HG02610 (cell line): ENCODE results near the gene ST6GALNAC6.
A peak's percentile ranks its signal among the peaks of the same experiment; 100 is the strongest.

ENCODE experiments used
- ATAC-seq: cut with Tn5 transposase; IDR thresholded peaks from one replicate; pipeline ENCODE4 v1.9.1; 2021; ENCODE audit warnings: mild to moderate bottlenecking, moderate library complexity; ENCODE audit not compliant: unreplicated experiment

Gene ST6GALNAC6

GRCh38 chr9:127934248-127934647 is 34.8 kb upstream of the ST6GALNAC6 start:
- no peak for ATAC-seq

DNA sequence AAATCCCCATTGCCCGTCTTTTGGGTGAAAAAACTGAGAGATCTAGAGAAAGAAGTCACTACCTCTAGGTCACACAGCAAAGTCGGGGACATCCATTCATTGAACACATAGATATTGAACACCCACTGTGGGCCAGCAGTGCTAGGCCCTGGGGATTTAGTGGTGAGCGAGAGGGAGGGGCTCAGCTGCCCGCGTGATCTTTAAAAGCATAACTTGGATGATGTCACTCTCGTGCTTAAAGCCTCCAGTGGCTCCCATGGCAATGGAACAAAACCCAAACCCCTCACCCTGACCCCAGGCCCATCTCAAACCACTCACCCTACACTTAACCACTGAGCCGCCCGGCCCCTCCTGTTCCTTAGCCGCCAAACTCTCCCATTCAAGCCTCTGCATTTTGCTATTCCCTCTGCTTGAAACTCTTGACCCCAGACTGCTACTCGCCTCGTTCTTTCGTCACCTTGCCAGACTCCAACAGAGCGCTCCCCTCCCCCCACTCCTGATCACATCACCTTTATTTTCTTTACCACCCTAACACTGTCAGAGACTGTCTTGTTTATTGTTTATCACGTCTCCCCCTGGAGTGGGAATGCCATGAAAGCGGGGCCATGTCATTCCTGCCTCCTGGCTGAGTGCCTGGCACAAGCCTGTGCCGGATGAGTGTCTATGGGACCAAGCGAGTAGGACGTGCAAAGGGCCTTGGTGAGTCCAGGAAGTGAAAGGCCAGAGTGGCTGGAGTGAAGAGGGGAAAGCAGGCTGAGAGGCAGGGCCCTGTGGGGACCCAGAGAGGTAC is 31.9 kb upstream of the ST6GALNAC6 start:
- peak; percentile 21 for ATAC-seq

GRCh38 chr9:127930231-127931091 is 31.1 kb upstream of the ST6GALNAC6 start, which contains the start of gene PIP5KL1:
TSS of gene PIP5KL1 (minus strand) at chr9:127930777. CDS start at chr9:127930752, 25 bp downstream.
- peak; percentile 68 for ATAC-seq

DNA sequence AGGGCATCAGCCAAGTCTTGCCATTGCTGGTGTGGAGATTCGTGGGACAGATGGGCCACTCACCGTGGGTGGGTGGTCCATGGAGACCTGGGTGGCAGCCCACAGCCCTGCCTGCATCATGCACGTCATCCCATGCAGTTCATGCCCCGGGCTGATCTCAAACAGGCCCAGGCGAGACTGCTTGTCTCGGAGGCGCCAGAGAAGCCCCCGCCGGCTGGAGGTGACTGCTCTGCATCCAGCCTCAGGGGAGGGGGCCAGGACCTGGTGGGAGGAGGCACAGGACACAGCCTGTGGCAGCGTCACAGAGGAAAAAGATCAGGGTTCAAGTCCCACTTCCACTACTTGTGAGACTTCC is 30.2 kb upstream of the ST6GALNAC6 start:
- ATAC-seq: no peak

DNA sequence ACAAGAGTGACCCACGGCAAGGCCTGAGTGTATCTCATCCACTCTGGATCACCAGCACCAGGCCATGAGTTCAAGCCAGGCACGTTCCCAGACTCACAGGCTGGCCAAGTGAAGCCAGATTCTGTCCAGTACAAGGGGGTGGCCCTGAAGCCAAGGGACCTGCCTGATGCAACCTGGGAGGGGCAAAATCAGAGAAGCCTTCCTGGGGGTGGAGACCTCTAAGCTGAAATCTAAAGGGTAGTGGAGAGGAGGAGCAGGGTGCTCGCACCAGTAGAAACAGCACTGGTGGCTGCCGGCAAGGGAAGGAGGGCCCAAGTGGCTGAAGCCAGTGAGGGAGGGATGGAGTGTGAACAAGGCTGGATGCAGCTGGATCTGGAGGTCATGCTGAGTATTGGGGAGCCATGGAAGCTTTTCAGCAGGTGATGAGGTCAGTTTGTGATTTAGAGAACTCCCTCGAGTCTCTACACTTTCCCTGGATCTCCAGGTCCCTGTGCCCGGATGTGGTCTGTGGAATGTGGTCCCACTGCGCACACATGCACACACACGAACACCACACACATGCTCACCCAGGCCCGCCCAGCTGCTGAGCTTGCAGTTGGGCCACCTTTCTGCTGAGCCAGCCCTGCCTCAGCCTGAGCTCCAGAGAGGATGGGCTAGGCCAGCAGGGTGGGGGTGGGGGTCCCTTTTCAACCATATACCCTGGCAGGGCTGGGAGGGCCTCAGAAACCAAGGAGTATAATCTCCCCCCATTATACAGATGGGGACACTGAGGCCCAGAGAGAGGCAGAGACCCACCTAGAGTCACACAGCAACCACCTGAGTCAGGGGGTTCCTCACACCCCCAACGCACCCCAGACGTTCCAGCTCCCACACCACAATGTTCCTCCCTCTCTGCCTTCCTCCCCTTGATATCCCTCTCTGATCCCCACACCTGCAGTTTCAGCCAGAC is 29.5 kb upstream of the ST6GALNAC6 start:
- ATAC-seq: no peak

GRCh38 chr9:127927988-127928675 is 28.7 kb upstream of the ST6GALNAC6 start:
- no peak for ATAC-seq

- no peak for ATAC-seq
These were observed 28.0 kb upstream of the ST6GALNAC6 start for GRCh38 chr9:127927201-127927987.

DNA sequence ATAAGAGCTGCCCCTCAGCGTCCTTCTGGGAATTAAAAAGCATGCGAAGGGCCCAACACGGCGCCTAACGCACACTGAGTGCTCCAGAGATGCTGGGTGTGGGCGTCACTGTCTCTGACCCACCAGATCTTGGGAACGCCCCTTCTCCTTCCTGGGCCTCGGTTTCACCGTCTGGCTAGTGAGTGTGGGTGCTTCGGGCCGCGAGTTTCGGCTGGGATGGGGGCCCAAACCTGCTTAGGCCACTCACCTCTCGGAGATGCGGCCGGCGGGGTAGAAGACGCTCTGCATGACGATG is 27.4 kb upstream of the ST6GALNAC6 start:
- ATAC-seq: no peak

- no peak for ATAC-seq
These were observed 26.8 kb upstream of the ST6GALNAC6 start for GRCh38 chr9:127925959-127926905.

DNA sequence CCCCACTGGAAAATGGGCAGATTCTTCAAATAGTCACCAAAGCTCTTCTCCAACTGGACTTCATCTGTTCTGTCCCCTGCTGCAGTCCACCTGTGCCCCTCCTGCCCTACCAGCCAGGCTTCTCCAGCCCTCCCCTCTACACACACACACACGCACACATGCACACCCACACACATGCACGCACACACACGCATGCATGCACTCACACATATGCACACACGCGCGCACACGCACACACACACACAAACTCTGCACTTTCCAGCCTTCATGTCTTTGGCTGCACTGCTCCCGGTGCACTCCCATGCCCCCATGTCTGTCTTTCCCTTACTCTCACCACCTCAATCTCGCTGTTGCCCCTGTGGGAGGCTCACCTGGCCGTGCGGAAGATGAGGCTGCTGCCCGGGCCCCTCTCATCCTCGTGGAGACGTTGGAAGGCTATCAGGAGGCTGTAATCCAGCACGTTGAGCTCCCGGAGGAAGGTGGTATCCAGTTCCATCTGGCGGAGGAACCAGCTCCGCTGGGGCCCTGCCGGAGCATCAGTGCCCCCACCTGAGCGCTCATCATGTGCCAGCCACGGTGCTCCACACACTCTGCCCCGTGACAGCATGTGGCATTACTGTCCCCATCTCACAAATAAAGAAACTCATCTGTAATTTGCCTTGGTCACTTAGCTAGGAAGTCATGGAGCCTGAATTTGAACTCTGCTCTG is 25.5 kb upstream of the ST6GALNAC6 start:
- ATAC-seq: no peak

- ATAC-seq: no peak
These were observed 24.4 kb upstream of the ST6GALNAC6 start for GRCh38 chr9:127923771-127924170.

GRCh38 chr9:127923046-127923445 is 23.6 kb upstream of the ST6GALNAC6 start:
- ATAC-seq: no peak

- ATAC-seq: no peak
These were observed 22.2 kb upstream of the ST6GALNAC6 start for GRCh38 chr9:127921557-127922120.

- ATAC-seq: no peak
These were observed 21.4 kb upstream of the ST6GALNAC6 start for GRCh38 chr9:127920794-127921193.

- ATAC-seq: no peak
These were observed 19.9 kb upstream of the ST6GALNAC6 start for GRCh38 chr9:127919253-127919815.

- no peak for ATAC-seq
These were observed 19.0 kb upstream of the ST6GALNAC6 start for GRCh38 chr9:127918183-127919107.
